GM21717 (cell line): Measurements from ENCODE around the gene S100A11.
A peak's percentile ranks its signal among the peaks of the same experiment; 100 is the strongest.
"Not testable (repeated sequence)": the region's sequence is repeated elsewhere in the genome, so short reads cannot be mapped to it uniquely, and the experiment has no call there.

Experiments used
- ATAC-seq: cut with Tn5 transposase; IDR thresholded peaks from one replicate; pipeline ENCODE4 v1.9.1; 2021; ENCODE audit warnings: mild to moderate bottlenecking, moderate library complexity; ENCODE audit not compliant: unreplicated experiment

Gene S100A11

GRCh38 chr1:152036267-152037216 lies at the start of gene S100A11:
Gene S100A11, minus strand, starts transcription at chr1:152037004. Its CDS starts 89 bp downstream, at chr1:152036915.
- peak; percentile 54 for ATAC-seq

GRCh38 chr1:152084853-152085252 lies 48.0 kb upstream of the S100A11 start:
- no peak for ATAC-seq

GRCh38 chr1:152081026-152081425 lies 44.2 kb upstream of the S100A11 start:
- ATAC-seq = not testable (repeated sequence)

- ATAC-seq = not testable (repeated sequence)
These were observed 43.7 kb upstream of the S100A11 start for GRCh38 chr1:152080494-152080893.

GRCh38 chr1:152078831-152079441 lies 42.1 kb upstream of the S100A11 start:
- no peak for ATAC-seq

GRCh38 chr1:152072311-152072710 lies 35.5 kb upstream of the S100A11 start:
- no peak for ATAC-seq

- no peak for ATAC-seq
These were observed 34.3 kb upstream of the S100A11 start for GRCh38 chr1:152071123-152071522.

- no peak for ATAC-seq
These were observed 31.1 kb upstream of the S100A11 start for GRCh38 chr1:152067929-152068328.

- no peak for ATAC-seq
These were observed 30.3 kb upstream of the S100A11 start for GRCh38 chr1:152067150-152067549.

- ATAC-seq = no peak
These were observed 25.1 kb upstream of the S100A11 start for GRCh38 chr1:152061952-152062351.

DNA sequence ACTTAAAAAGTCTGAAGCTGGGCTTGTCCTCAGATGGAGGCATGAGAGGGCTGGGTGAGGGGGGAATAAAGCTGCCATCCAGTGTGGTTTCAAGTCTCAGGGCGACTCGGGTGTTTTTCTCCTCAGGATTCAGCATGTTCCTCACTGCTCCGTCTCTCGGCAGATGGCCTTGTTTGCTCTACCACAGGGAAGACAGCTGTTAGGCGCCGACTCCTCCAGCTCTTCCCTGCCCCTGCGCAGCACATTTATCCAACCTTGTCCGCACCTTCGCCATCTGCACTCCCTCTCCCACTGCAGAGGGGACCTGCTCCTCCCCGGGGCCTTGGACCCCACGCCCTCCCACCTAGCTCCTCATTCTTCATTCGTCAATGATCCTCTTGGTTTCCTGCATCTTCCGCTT lies 16.6 kb upstream of the S100A11 start:
- ATAC-seq = no peak

GRCh38 chr1:152052606-152053005 lies 15.8 kb upstream of the S100A11 start:
- ATAC-seq = no peak

DNA sequence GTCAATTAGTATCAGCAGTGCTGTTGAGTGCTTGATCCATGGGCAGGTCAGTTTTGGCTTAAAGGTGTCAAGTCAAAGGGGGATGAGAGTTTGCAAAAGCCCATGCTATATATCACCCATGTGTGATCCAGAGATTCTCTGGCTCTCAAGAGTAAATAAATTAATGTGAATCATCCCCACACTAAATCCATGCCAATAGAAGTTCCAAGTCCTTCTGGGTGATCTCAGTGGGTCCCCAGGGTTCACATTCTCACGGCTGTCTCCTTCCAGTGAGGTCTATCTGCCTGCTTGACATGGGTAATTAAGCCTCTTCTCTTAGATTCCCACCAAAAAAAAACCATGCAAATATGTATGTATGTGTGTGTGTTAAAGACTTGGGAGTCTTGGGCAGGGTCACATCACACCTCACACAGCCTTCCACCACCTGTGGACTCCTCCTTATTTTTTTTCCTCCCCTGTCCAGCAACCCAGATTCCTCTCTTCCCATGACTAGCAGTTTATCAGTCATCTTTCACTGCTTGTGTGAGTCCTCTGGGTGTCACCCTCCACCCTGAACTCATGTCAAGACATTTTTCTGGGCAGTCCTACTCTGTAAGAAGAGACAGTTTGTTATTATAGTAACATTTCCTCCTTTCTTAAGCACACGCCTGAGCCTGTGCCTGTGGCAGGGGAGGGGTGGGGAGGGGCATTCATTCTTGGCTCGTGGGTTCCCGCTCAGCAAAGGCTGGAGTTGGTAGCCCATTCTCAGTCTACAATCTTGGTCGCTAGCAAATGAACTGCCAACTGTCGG lies 14.3 kb upstream of the S100A11 start:
- ATAC-seq = no peak

- ATAC-seq = no peak
These were observed 12.7 kb upstream of the S100A11 start for GRCh38 chr1:152049291-152050083.

GRCh38 chr1:152048416-152049009 lies 11.7 kb upstream of the S100A11 start:
- peak; percentile 16 for ATAC-seq

DNA sequence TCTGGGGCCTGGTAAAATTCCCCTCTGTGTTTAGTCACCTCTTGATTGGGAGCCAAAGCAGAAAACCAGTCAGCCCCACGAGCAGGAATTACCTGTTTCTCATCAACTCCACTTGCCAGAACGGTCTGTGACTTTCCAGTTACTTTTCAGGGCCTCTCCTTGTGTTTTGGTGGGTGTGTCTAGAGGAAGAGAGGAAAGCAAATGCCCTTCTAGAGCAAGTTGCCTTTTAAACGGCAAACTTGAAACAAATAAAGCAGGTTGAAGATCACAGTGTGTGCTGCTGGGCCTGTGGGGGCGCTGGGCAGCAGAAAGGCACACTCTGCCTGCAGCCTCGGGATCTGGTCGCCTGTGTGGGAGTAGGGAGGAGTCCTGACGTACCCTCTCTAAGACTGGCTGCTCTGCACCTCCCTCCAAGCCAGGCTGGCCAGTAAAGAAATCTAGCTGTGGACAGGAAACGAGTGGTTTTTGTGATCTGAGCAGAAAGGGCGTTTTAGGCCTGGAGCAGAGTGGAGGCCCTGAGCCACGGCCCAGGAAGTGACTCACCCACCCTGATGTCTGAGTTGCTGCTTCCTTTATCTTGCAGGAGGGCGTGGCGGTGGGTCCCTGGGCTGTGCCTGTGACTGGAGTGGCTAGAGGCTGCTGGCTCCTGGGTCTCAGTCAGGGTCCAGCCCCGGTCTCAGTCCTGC lies 11.1 kb upstream of the S100A11 start:
- ATAC-seq = peak; percentile 90

GRCh38 chr1:152047413-152047729 lies 10.6 kb upstream of the S100A11 start:
- no peak for ATAC-seq

GRCh38 chr1:152044386-152044785 lies 7.6 kb upstream of the S100A11 start:
- no peak for ATAC-seq

DNA sequence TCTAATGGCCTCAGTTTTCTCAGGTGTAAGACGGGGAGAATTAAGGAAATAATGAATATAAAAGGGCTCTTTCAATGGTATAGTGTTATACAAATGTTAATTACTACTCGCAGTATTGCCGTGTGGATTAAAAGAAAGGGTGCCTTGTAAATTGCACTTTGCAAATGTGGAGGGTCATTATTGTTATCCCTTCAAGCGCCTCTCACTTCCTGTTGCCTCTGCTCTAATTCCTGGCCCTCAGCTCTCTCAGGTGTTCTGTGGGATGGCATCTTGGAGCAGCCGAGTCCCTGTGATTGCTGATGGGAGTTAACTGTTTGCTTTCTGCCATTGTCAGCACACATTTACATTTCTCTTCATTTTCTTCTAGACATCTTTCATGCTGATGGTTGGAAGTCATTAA lies 7.1 kb upstream of the S100A11 start:
- no peak for ATAC-seq

GRCh38 chr1:152042030-152042429 lies 5.2 kb upstream of the S100A11 start:
- ATAC-seq = no peak
